ENCODE measurements around the gene CSF2. TPM values are rescaled to one million over a fixed set of nuclear protein-coding genes. Genes with fewer than 3 reads are reported as not detected.

Gene CSF2
- total RNA-seq, 1 donor from 2014 or later, result not detected

GRCh38 chr5:132085686-132086085, 12.1 kb downstream of the CSF2 start:
- Mint-ChIP-seq H3K4me1 (ENCODE audit: low read depth) (peaks cover 39% of the 10 kb centered on the region), H3K36me3 (ENCODE audit: low read depth) (no peaks in the 10 kb centered on the region), H3K4me3 (ENCODE audit: unreplicated experiment) (no peak overlapping the region), H3K27ac (ENCODE audit: unreplicated experiment) (no peak overlapping the region), H3K9me3 (ENCODE audit: low read depth) (no peaks in the 10 kb centered on the region), H3K27me3 (ENCODE audit: low read depth) (no peaks in the 10 kb centered on the region)
- TF ChIP-seq CTCF (IDR thresholded peaks at IDR 0.05), result no peak
- DNase-seq (ENCODE audit: low spot score), result no peak

GRCh38 chr5:132086277-132086794, 12.7 kb downstream of the CSF2 start:
- Mint-ChIP-seq H3K4me3 (ENCODE audit: unreplicated experiment) (no peak overlapping the region), H3K27me3 (ENCODE audit: low read depth) (no peaks in the 10 kb centered on the region), H3K9me3 (ENCODE audit: low read depth) (no peaks in the 10 kb centered on the region), H3K4me1 (ENCODE audit: low read depth) (peaks cover 39% of the 10 kb centered on the region), H3K36me3 (ENCODE audit: low read depth) (no peaks in the 10 kb centered on the region), H3K27ac (ENCODE audit: unreplicated experiment) (peak overlapping the region; percentile 83)
- TF ChIP-seq CTCF (IDR thresholded peaks at IDR 0.05), result no peak
- DNase-seq (ENCODE audit: low spot score), result peak; percentile 68

- H3K27ac Mint-ChIP-seq (ENCODE audit: unreplicated experiment), result no peak overlapping the region
- no peaks in the 10 kb centered on the region for H3K27me3 Mint-ChIP-seq (ENCODE audit: low read depth)
- no peak for TF ChIP-seq CTCF (IDR thresholded peaks at IDR 0.05)
- H3K36me3 Mint-ChIP-seq (ENCODE audit: low read depth), result no peaks in the 10 kb centered on the region
- no peaks in the 10 kb centered on the region for H3K9me3 Mint-ChIP-seq (ENCODE audit: low read depth)
- DNase-seq (ENCODE audit: low spot score), result no peak
- peaks cover 39% of the 10 kb centered on the region for H3K4me1 Mint-ChIP-seq (ENCODE audit: low read depth)
- no peak overlapping the region for H3K4me3 Mint-ChIP-seq (ENCODE audit: unreplicated experiment)
Measured at GRCh38 chr5:132087176-132087575, 13.6 kb downstream of the CSF2 start.

- no peak for TF ChIP-seq CTCF (IDR thresholded peaks at IDR 0.05)
- Mint-ChIP-seq H3K36me3 (ENCODE audit: low read depth) (no peaks in the 10 kb centered on the region), H3K4me1 (ENCODE audit: low read depth) (peaks cover 39% of the 10 kb centered on the region), H3K27ac (ENCODE audit: unreplicated experiment) (no peak overlapping the region), H3K27me3 (ENCODE audit: low read depth) (no peaks in the 10 kb centered on the region), H3K9me3 (ENCODE audit: low read depth) (no peaks in the 10 kb centered on the region), H3K4me3 (ENCODE audit: unreplicated experiment) (no peak overlapping the region)
- DNase-seq (ENCODE audit: low spot score), result no peak
Measured at GRCh38 chr5:132087661-132088060, 14.1 kb downstream of the CSF2 start.

- H3K36me3 Mint-ChIP-seq (ENCODE audit: low read depth), result no peaks in the 10 kb centered on the region
- H3K4me3 Mint-ChIP-seq (ENCODE audit: unreplicated experiment), result no peak overlapping the region
- no peak overlapping the region for H3K27ac Mint-ChIP-seq (ENCODE audit: unreplicated experiment)
- no peaks in the 10 kb centered on the region for H3K27me3 Mint-ChIP-seq (ENCODE audit: low read depth)
- DNase-seq (ENCODE audit: low spot score), result no peak
- peaks cover 45% of the 10 kb centered on the region for H3K4me1 Mint-ChIP-seq (ENCODE audit: low read depth)
- no peaks in the 10 kb centered on the region for H3K9me3 Mint-ChIP-seq (ENCODE audit: low read depth)
- TF ChIP-seq CTCF (IDR thresholded peaks at IDR 0.05), result no peak
Measured at GRCh38 chr5:132089363-132089762, 15.8 kb downstream of the CSF2 start.

All from chondrocyte (in vitro differentiated cells).